ENCODE measurements around the gene CTDSPL. TPM values are rescaled to one million over a fixed set of nuclear protein-coding genes. Genes with fewer than 3 reads are reported as not detected.

Gene CTDSPL
- total RNA-seq, 1 donor, result 10.9 TPM

GRCh38 chr3:37909067-37909911, 47.6 kb downstream of the CTDSPL start:
- peaks cover 24% of the 10 kb centered on the region for H3K4me1 ChIP-seq (ENCODE audit: insufficient read depth, low read length)
- no peaks in the 10 kb centered on the region for H3K9me3 ChIP-seq (ENCODE audit: low read depth, low read length)
- H3K4me3 ChIP-seq (ENCODE audit: low read length), result no peak overlapping the region
- no peaks in the 10 kb centered on the region for H3K27me3 ChIP-seq (ENCODE audit: insufficient read depth, low read length)

GRCh38 chr3:37910671-37911400, 49.2 kb downstream of the CTDSPL start:
- no peaks in the 10 kb centered on the region for H3K27me3 ChIP-seq (ENCODE audit: insufficient read depth, low read length)
- no peaks in the 10 kb centered on the region for H3K9me3 ChIP-seq (ENCODE audit: low read depth, low read length)
- peaks cover 24% of the 10 kb centered on the region for H3K4me1 ChIP-seq (ENCODE audit: insufficient read depth, low read length)
- no peak overlapping the region for H3K4me3 ChIP-seq (ENCODE audit: low read length)

GRCh38 chr3:37912052-37912733, 50.5 kb downstream of the CTDSPL start:
- Histone ChIP-seq H3K4me1 (ENCODE audit: insufficient read depth, low read length) (peaks cover 12% of the 10 kb centered on the region), H3K27me3 (ENCODE audit: insufficient read depth, low read length) (no peaks in the 10 kb centered on the region)

GRCh38 chr3:37913522-37913921, 51.8 kb downstream of the CTDSPL start:
- H3K27me3 ChIP-seq (ENCODE audit: insufficient read depth, low read length), result no peaks in the 10 kb centered on the region
- no peak overlapping the region for H3K4me3 ChIP-seq (ENCODE audit: low read length)
- H3K9me3 ChIP-seq (ENCODE audit: low read depth, low read length), result no peaks in the 10 kb centered on the region
- H3K4me1 ChIP-seq (ENCODE audit: insufficient read depth, low read length), result peaks cover 8% of the 10 kb centered on the region

More at GRCh38 chr3:37912052-37912733, 50.5 kb downstream of the CTDSPL start:
- no peaks in the 10 kb centered on the region for H3K9me3 ChIP-seq (ENCODE audit: low read depth, low read length)
- no peak overlapping the region for H3K4me3 ChIP-seq (ENCODE audit: low read length)

GRCh38 chr3:37916685-37917084, 55.0 kb downstream of the CTDSPL start:
- Histone ChIP-seq H3K9me3 (ENCODE audit: low read depth, low read length) (no peaks in the 10 kb centered on the region), H3K4me1 (ENCODE audit: insufficient read depth, low read length) (peaks cover 8% of the 10 kb centered on the region), H3K27me3 (ENCODE audit: insufficient read depth, low read length) (no peaks in the 10 kb centered on the region), H3K4me3 (ENCODE audit: low read length) (no peak overlapping the region)

GRCh38 chr3:37918627-37919026, 56.9 kb downstream of the CTDSPL start:
- H3K9me3 ChIP-seq (ENCODE audit: low read depth, low read length), result no peaks in the 10 kb centered on the region
- H3K27me3 ChIP-seq (ENCODE audit: insufficient read depth, low read length), result no peaks in the 10 kb centered on the region
- peaks cover 2% of the 10 kb centered on the region for H3K4me1 ChIP-seq (ENCODE audit: insufficient read depth, low read length)
- no peak overlapping the region for H3K4me3 ChIP-seq (ENCODE audit: low read length)

GRCh38 chr3:37920156-37920699, 58.5 kb downstream of the CTDSPL start:
- Histone ChIP-seq H3K4me3 (ENCODE audit: low read length) (no peak overlapping the region), H3K27me3 (ENCODE audit: insufficient read depth, low read length) (no peaks in the 10 kb centered on the region), H3K9me3 (ENCODE audit: low read depth, low read length) (no peaks in the 10 kb centered on the region), H3K4me1 (ENCODE audit: insufficient read depth, low read length) (no peaks in the 10 kb centered on the region)

GRCh38 chr3:37921025-37921424, 59.3 kb downstream of the CTDSPL start:
- H3K9me3 ChIP-seq (ENCODE audit: low read depth, low read length), result no peaks in the 10 kb centered on the region
- H3K4me1 ChIP-seq (ENCODE audit: insufficient read depth, low read length), result no peaks in the 10 kb centered on the region
- no peak overlapping the region for H3K4me3 ChIP-seq (ENCODE audit: low read length)
- no peaks in the 10 kb centered on the region for H3K27me3 ChIP-seq (ENCODE audit: insufficient read depth, low read length)

- Histone ChIP-seq H3K27me3 (ENCODE audit: insufficient read depth, low read length) (no peaks in the 10 kb centered on the region), H3K4me1 (ENCODE audit: insufficient read depth, low read length) (no peaks in the 10 kb centered on the region), H3K4me3 (ENCODE audit: low read length) (no peak overlapping the region), H3K9me3 (ENCODE audit: low read depth, low read length) (no peaks in the 10 kb centered on the region)
These were observed 61.3 kb downstream of the CTDSPL start for GRCh38 chr3:37922721-37923568.

GRCh38 chr3:37923569-37924040, 61.9 kb downstream of the CTDSPL start:
- Histone ChIP-seq H3K27me3 (ENCODE audit: insufficient read depth, low read length) (no peaks in the 10 kb centered on the region), H3K4me1 (ENCODE audit: insufficient read depth, low read length) (no peaks in the 10 kb centered on the region), H3K9me3 (ENCODE audit: low read depth, low read length) (no peaks in the 10 kb centered on the region), H3K4me3 (ENCODE audit: low read length) (no peak overlapping the region)

GRCh38 chr3:37924453-37924852, 62.8 kb downstream of the CTDSPL start:
- Histone ChIP-seq H3K9me3 (ENCODE audit: low read depth, low read length) (no peaks in the 10 kb centered on the region), H3K27me3 (ENCODE audit: insufficient read depth, low read length) (no peaks in the 10 kb centered on the region), H3K4me3 (ENCODE audit: low read length) (no peak overlapping the region), H3K4me1 (ENCODE audit: insufficient read depth, low read length) (no peaks in the 10 kb centered on the region)

- H3K27me3 ChIP-seq (ENCODE audit: insufficient read depth, low read length), result no peaks in the 10 kb centered on the region
- no peaks in the 10 kb centered on the region for H3K4me1 ChIP-seq (ENCODE audit: insufficient read depth, low read length)
- H3K4me3 ChIP-seq (ENCODE audit: low read length), result no peak overlapping the region
- H3K9me3 ChIP-seq (ENCODE audit: low read depth, low read length), result no peaks in the 10 kb centered on the region
These were observed 63.5 kb downstream of the CTDSPL start for GRCh38 chr3:37925157-37925556.

GRCh38 chr3:37926611-37927010, 64.9 kb downstream of the CTDSPL start:
- no peak overlapping the region for H3K4me3 ChIP-seq (ENCODE audit: low read length)
- no peaks in the 10 kb centered on the region for H3K4me1 ChIP-seq (ENCODE audit: insufficient read depth, low read length)
- no peaks in the 10 kb centered on the region for H3K9me3 ChIP-seq (ENCODE audit: low read depth, low read length)
- no peaks in the 10 kb centered on the region for H3K27me3 ChIP-seq (ENCODE audit: insufficient read depth, low read length)

- no peaks in the 10 kb centered on the region for H3K9me3 ChIP-seq (ENCODE audit: low read depth, low read length)
- no peak overlapping the region for H3K4me3 ChIP-seq (ENCODE audit: low read length)
- H3K27me3 ChIP-seq (ENCODE audit: insufficient read depth, low read length), result no peaks in the 10 kb centered on the region
- H3K4me1 ChIP-seq (ENCODE audit: insufficient read depth, low read length), result no peaks in the 10 kb centered on the region
These were observed 68.8 kb downstream of the CTDSPL start for GRCh38 chr3:37930495-37930894.

Data from mononuclear cell (primary cell).